Activated CD4-positive, CD25-positive, alpha-beta regulatory T cell (primary cell): ENCODE data around the gene KCNQ1.

Experiments
- DNase-seq, 4 experiments: peaks; one replicate each; lab custom pipeline; 2025; lab: John Stamatoyannopoulos, UW

The KCNQ1 gene

GRCh38 chr11:2859699-2860037, 414.9 kb downstream of the KCNQ1 start:
- no peak for DNase-seq

- DNase-seq, result no peak
Measured at GRCh38 chr11:2860636-2861035, 415.8 kb downstream of the KCNQ1 start.

- DNase-seq, result no peak
Measured at GRCh38 chr11:2862395-2863275, 417.8 kb downstream of the KCNQ1 start.

- no peak for DNase-seq
Measured at GRCh38 chr11:2863276-2863618, 418.4 kb downstream of the KCNQ1 start.

GRCh38 chr11:2864901-2865300, 420.1 kb downstream of the KCNQ1 start:
- DNase-seq, result no peak

GRCh38 chr11:2865922-2866577, 421.2 kb downstream of the KCNQ1 start:
- no peak for DNase-seq

- DNase-seq, result no peak
Measured at GRCh38 chr11:2867142-2867541, 422.3 kb downstream of the KCNQ1 start.

- no peak for DNase-seq
Measured at GRCh38 chr11:2867722-2868505, 423.1 kb downstream of the KCNQ1 start.

- no peak for DNase-seq
Measured at GRCh38 chr11:2868506-2869133, 423.8 kb downstream of the KCNQ1 start.

GRCh38 chr11:2869134-2869526, 424.3 kb downstream of the KCNQ1 start:
- DNase-seq, result no peak

GRCh38 chr11:2869561-2870427, 425.0 kb downstream of the KCNQ1 start:
- DNase-seq, result no peak

- DNase-seq, result no peak
Measured at GRCh38 chr11:2870460-2870859, 425.7 kb downstream of the KCNQ1 start.

GRCh38 chr11:2870969-2871680, 426.3 kb downstream of the KCNQ1 start:
- DNase-seq, result no peak

GRCh38 chr11:2874963-2875362, 430.2 kb downstream of the KCNQ1 start:
- no peak for DNase-seq

GRCh38 chr11:2877474-2877873, 432.7 kb downstream of the KCNQ1 start:
- no peak for DNase-seq

- no peak for DNase-seq
Measured at GRCh38 chr11:2878782-2879181, 434.0 kb downstream of the KCNQ1 start.

- no peak for DNase-seq
Measured at GRCh38 chr11:2880646-2881045, 435.8 kb downstream of the KCNQ1 start.

- no peak for DNase-seq
Measured at GRCh38 chr11:2881076-2881980, 436.5 kb downstream of the KCNQ1 start.

- no peak for DNase-seq
Measured at GRCh38 chr11:2881981-2882375, 437.2 kb downstream of the KCNQ1 start.
